22Rv1 (cell line): ENCODE results near the gene TPI1.

Experiments
- CTCF ChIP-seq: fragments of 450-650 bp; IDR thresholded peaks from 2 replicates; pipeline ENCODE4 v1.5.1; 2017; ENCODE audit warnings: mild to moderate bottlenecking
- ZFX ChIP-seq: fragments of 450-650 bp; IDR thresholded peaks from 2 replicates; pipeline ENCODE4 v1.6.1; 2017; ENCODE audit warnings: antibody characterized with exemption, borderline replicate concordance

- TF ChIP-seq CTCF (no peak), ZFX (no peak)
Observed at GRCh38 chr12:6821591-6822425, 45.5 kb upstream of the TPI1 start, which contains the start of gene GPR162.
